Kidney (tissue), 14 donors: Measurements from ENCODE around the gene JMJD1C. TPM values are rescaled to one million over a fixed set of nuclear protein-coding genes. Genes with fewer than 3 reads are reported as not detected.

Source experiments
- DNase-seq, 5 donors: peaks; one replicate each; pipeline ENCODE4 v3.0.0-alpha.2; 2013 to 2020
- FAIRE-seq: peaks from 2 replicates; lab custom pipeline; 2012; peaks lifted over from hg19 to GRCh38; lab: Jason Lieb, UNC
- H3K27ac ChIP-seq, 2 donors: one replicate each; pipeline ENCODE4 v1.7.0; 2013; ENCODE audit warnings: low read depth in 2 of 2, low read length in 2 of 2, inconsistent platforms in 1 of 2
- H3K27me3 ChIP-seq: one replicate; pipeline ENCODE4 v1.7.1; 2013; ENCODE audit warnings: low read length, inconsistent platforms; ENCODE audit not compliant: control insufficient read depth, insufficient read depth
- H3K36me3 ChIP-seq, 3 donors: one replicate each; pipeline versions ENCODE4 v1.7.0 to v1.7.1; 2013; ENCODE audit warnings: low read length in 3 of 3, control low read depth in 1 of 3, inconsistent platforms in 1 of 3; ENCODE audit not compliant: insufficient read depth in 3 of 3, control insufficient read depth in 2 of 3
- H3K4me1 ChIP-seq, 3 donors: one replicate each; pipeline versions ENCODE4 v1.7.0 to v1.7.1; 2013; ENCODE audit warnings: low read length in 3 of 3, inconsistent platforms in 1 of 3, low read depth in 1 of 3; ENCODE audit not compliant: control insufficient read depth in 2 of 3, insufficient read depth in 2 of 3
- H3K4me3 ChIP-seq, 3 donors: one replicate each; pipeline versions ENCODE4 v1.7.0 to v1.8.1; 2013; ENCODE audit warnings: low read length in 3 of 3, control low read depth in 1 of 3, inconsistent platforms in 1 of 3
- H3K9ac ChIP-seq, 3 donors: one replicate each; pipeline versions ENCODE4 v1.7.0 to v1.7.1; 2013; ENCODE audit warnings: low read length in 3 of 3, control low read depth in 1 of 3, inconsistent platforms in 1 of 3
- H3K9me3 ChIP-seq, 3 donors: one replicate each; pipeline versions ENCODE4 v1.7.0 to v1.7.1; 2013; ENCODE audit warnings: low read length in 3 of 3, control low read depth in 1 of 3, inconsistent platforms in 1 of 3; ENCODE audit not compliant: control insufficient read depth in 2 of 3, insufficient read depth in 1 of 3
- CTCF ChIP-seq: IDR thresholded peaks from 3 replicates; pipeline ENCODE4 v1.5.1; 2012; ENCODE audit warnings: mild to moderate bottlenecking, moderate library complexity, borderline replicate concordance; ENCODE audit not compliant: insufficient read depth; ENCODE audit errors: extremely low read depth
- intact Hi-C: fragments of 100-400 bp; cut with DNase I; formaldehyde crosslinking; loops from one replicate; pipeline ENCODE4 v1.11.1; 2022
- microRNA-seq: library from miRNA; unstranded; fragments of <30 nt; microRNA quantifications from one replicate; pipeline ENCODE4 v1.2.0, GENCODE V29; 2020
- polyA plus RNA-seq: library from polyadenylated mRNA; stranded (reverse); fragments of 350-450 nt; fragmentation: Illumina TruSeq; extraction: RNeasy Lipid Tissue Mini Kit (QIAGEN cat#74804); gene quantifications from one replicate; pipeline ENCODE4 v1.2.3, GENCODE V29; 2014; ENCODE audit warnings: low read depth, low replicate concordance; ENCODE audit not compliant: insufficient read depth
- total RNA-seq: library from RNA; stranded (reverse); fragmentation: NEBNext Ultra II Directional; extraction: Animal tissue kit (Norgen Biotek cat#: 25700); gene quantifications from one replicate; pipeline ENCODE4 v1.2.1, GENCODE V29; 2021
- donor health status: control.
- donor health status: control.
- donor health status: control.
- donor health status: control.
- donor health status: control.
- donor health status: DM: yes; HTN: yes; CAD: no.
- donor health status: Normal renal cell carcinoma (clear cell type).

JMJD1C gene
- total and polyA plus RNA-seq, 2 donors from 2014 or later = 18.9 to 92.9 TPM

- Histone ChIP-seq H3K9me3 (no peaks in the 10 kb centered on the region), H3K4me1 (no peaks in the 10 kb centered on the region), H3K36me3 (no peaks in the 10 kb centered on the region), H3K27me3 (no peaks in the 10 kb centered on the region), H3K9ac (no peak overlapping the region), H3K4me3 (no peak overlapping the region), H3K27ac (no peak overlapping the region)
- TF ChIP-seq CTCF = no peak
- no peak for DNase-seq
- intact Hi-C loops = no loop called here
- FAIRE-seq = no peak
Observed at GRCh38 chr10:63119041-63119440, 346.7 kb downstream of the JMJD1C start.

Small RNA genes within 50 kb of the gene (microRNA-seq; reads per million reads assigned to microRNA genes)
- gene MIR1296 = 110 reads per million, percentile 54 among the genes with 10 or more reads in this experiment

Other genes starting within 250 kb of the JMJD1C start
- gene REEP3, start 55.4 kb upstream of the JMJD1C start, total RNA-seq = 34.6 TPM
- gene REEP3, start 55.4 kb upstream of the JMJD1C start, polyA plus RNA-seq = 12.7 TPM